Fibroblast of the aortic adventitia (primary cell): ENCODE results near the gene ESYT2. TPM values are rescaled to one million over a fixed set of nuclear protein-coding genes. Genes with fewer than 3 reads are reported as not detected.
A peak's percentile ranks its signal among the peaks of the same experiment; 100 is the strongest.

ENCODE experiments used
- DNase-seq: peaks from one replicate; pipeline ENCODE4 v3.0.0-alpha.2; 2010; ENCODE audit warnings: low read depth
- H3K4me3 ChIP-seq: 2 replicates; pipeline ENCODE4 v1.5.1; 2011; ENCODE audit warnings: low read depth, mild to moderate bottlenecking, control low read depth, low read length, moderate library complexity
- CTCF ChIP-seq: IDR thresholded peaks from 2 replicates; pipeline ENCODE4 v1.5.1; 2011; ENCODE audit warnings: mild to moderate bottlenecking, low read length, control low read depth, inconsistent platforms; ENCODE audit not compliant: insufficient read depth
- total RNA-seq: library from RNA; depleted of rRNA; stranded (reverse); fragments of >200 nt; gene quantifications from 2 replicates; pipeline ENCODE4 v1.2.3, GENCODE V29; 2012; ENCODE audit warnings: low replicate concordance

Gene ESYT2
- total RNA-seq, 1 donor = 105 TPM

- TF ChIP-seq CTCF = no peak
- DNase-seq = no peak
- H3K4me3 ChIP-seq = no peak overlapping the region
Observed at GRCh38 chr7:158861936-158862704, 32.8 kb upstream of the ESYT2 start.

GRCh38 chr7:158861004-158861787 is 31.9 kb upstream of the ESYT2 start:
- no peak for TF ChIP-seq CTCF
- no peak overlapping the region for H3K4me3 ChIP-seq
- DNase-seq = no peak

DNA sequence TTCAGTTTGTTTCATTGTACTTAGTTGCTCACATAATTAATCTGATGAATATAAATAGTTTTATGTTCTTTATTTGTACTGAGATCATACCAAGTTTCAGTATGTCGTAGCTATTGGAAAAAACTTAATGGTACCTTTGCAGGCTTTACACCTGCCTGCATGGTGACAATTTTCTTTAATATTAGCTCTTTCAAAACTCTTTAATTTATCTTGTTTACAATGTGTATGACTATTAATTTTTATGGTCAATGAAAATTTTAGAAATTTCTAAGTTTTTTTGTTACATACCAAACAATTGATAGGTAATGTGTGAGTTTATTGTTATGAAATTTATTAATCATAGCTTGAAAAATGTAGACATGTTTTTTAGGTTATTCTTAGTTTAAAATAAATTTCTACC is 31.1 kb upstream of the ESYT2 start:
- no peak for DNase-seq
- no peak overlapping the region for H3K4me3 ChIP-seq
- no peak for TF ChIP-seq CTCF

GRCh38 chr7:158858592-158859503 is 29.5 kb upstream of the ESYT2 start:
- no peak for DNase-seq
- no peak overlapping the region for H3K4me3 ChIP-seq
- no peak for TF ChIP-seq CTCF

DNA sequence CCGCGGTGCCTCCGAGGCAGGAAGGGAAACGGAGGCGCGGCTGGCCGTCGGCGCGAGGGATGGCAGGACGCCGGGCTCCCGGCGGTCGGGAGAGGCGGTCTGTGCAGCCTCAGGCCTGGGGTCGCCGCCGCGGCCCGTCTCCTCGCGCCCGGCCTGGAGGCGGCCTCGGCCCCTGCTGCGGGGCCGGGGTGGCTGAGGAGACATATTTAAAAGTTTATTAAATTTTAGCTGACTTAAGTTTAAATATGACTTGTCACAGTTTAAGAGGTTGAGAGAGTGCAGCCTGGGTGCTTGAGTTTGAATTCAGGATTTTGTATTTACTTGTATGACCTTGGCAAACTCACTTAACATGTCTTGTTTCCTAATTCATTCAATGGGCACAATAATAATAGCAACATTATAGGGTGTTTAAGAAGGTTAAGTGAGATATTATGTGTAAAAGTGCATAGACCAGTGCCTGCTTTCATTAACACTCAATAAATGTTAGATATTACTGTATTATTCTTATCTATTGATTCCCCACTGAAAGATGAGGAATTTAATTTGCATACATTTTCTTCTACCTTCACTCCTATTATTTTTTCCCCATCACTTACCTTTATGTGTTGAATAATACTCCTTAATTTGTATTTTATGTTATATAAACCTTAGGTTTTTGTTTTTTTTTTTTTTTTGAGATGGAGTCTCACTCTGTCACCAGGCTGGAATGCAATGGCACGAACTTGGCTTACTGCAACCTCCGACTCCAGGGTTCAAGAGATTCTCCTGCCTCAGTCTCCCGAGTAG is 27.8 kb upstream of the ESYT2 start:
- DNase-seq = no peak
- TF ChIP-seq CTCF = no peak
- H3K4me3 ChIP-seq = peak overlapping the region; percentile 83

DNA sequence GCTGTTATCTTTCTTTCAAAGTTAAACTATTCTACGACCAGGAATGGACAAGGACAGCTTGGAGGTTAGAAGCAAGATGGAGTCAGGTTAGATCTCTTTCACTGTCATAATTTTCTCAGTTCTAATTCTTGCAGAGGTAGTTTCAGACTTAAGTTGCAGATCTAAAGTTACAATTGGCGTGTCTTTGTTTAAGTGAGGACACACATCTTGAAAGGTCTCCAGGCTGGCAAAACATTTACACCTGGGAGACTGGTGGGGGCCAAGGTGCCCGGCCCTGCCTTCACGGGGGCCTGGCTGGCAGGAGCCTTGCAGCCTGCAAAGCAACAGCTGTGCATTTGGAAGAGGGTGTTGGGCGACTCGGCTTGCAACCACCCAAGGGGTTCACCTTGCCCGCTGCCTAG is 25.4 kb upstream of the ESYT2 start:
- TF ChIP-seq CTCF = no peak
- DNase-seq = no peak
- H3K4me3 ChIP-seq = no peak overlapping the region
